Head of caudate nucleus (tissue), 42 donors: ENCODE data around the gene CKLF.
A peak's percentile ranks its signal among the peaks of the same experiment; 100 is the strongest.
"Not testable (repeated sequence)": the region's sequence is repeated elsewhere in the genome, so short reads cannot be mapped to it uniquely, and the experiment has no call there.

ENCODE experiments used
- DNase-seq, 42 donors: peaks; one replicate each; pipeline versions ENCODE4 v3.0.0 to v3.0.0-alpha.2; 2020 to 2021; ENCODE audit warnings: mixed read lengths in 7 of 42
- intact Hi-C: fragments of 100-400 bp; cut with DNase I; formaldehyde crosslinking; loops from one replicate; pipeline ENCODE4 v1.15.0; 2022

Gene CKLF

DNA sequence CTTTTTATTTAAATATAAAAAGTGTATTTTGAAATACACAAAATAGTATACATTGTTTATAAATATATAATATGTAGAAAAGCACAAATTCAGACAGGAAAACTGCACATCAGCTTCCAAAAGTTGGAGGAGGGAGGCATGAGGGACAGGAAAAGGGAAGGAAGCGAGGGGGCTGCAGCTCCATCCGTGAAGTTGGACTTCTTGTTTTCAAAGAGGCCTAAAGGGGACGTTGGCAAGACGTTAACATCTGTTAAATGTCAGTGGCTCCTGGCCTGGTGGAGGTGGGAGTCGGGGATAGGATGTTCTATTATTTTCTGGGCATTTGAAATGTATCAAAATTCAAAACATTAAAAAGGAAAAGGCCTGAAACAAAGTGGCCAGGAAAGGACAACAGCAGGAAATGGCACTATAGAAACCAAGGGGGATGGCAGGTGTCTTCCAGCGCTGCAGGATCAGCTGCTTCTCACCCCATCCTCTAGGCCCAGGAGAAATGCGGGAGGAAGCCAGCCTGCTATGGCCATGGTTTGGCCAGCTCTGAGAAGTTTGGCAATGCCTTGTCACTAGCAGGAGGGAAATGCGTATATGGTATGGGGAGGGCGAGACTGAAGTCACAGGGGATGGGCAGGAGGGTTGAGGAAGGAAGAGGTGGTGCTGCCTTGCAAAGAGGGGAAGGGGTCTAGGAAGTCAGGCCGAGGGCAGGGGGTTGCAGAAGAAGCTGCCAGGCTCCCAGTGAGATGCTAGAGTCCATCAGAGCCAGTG is 33.3 kb downstream of the CKLF start:
- intact Hi-C loops, result no loop called here

DNA sequence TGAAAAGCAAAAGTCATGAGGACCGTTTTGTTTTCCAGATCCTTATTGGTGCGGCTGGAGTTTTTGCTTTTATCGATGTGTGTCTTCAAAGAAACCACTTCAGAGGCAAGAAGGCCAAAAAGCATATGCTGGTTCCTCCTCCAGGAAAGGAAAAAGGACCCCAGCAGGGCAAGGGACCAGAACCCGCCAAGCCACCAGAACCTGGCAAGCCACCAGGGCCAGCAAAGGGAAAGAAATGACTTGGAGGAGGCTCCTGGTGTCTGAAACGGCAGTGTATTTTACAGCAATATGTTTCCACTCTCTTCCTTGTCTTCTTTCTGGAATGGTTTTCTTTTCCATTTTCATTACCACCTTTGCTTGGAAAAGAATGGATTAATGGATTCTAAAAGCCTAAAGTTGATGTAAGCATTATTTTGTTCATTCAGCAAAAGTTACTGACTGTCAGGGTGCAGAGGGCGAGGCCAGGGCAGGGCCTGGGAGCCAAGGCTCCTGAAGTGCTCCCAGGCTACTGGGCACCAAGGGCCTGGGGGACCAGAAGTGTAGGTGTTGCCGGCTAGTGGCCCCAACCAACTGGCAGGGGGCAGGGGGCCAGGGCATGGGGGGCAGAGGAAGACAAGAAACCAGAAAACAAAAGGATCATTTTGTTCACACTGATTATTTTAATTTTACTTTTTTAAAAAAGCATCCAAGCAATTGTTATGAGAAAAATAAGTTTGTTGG is 35.7 kb downstream of the CKLF start:
- DNase-seq, result peak in 5 of 42 donors; percentile 25 to 60 (median 38)
- intact Hi-C loops, result no loop called here

More for the DNA sequence above, 33.3 kb downstream of the CKLF start:
- DNase-seq, result peak in 2 of 42 donors; percentile 24 to 44

DNA sequence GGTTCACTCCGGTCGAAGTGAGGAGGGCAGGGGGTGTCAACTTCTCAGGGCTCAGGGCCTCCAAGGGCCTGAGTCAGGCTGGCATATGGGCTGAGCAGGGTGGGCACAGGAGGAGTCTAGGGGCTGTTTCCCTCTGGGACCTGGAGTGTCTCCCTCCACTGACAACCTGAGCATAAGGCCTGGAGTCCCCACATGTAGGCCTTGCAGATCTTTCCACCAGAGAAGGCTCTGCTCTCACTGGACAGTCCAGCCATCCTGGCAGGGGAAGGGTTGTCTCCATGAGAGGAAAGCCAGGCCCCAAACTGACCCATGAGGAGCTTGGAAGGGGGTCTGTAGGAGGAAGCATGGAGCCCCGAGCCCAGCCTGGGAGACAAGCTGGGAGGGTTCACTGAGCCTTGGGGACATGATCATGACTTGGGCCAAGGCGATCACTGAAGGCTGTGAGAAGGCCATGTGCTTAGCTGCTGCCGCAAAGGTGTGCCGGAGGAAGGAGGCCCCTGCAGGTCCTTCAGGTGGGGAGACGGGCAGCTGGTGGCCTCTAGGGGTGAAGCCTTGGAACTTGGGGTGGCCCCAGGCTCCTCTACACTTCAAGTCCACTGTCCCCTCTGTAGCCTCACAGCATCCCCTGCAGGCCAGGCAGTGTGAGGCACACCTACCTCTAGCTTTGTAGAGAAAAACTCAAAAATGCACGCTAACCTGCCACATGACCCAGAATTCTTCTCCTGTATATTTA is 36.8 kb downstream of the CKLF start:
- peak in 26 of 42 donors; percentile 23 to 61 (median 40) for DNase-seq
- intact Hi-C loops, result no loop called here

DNA sequence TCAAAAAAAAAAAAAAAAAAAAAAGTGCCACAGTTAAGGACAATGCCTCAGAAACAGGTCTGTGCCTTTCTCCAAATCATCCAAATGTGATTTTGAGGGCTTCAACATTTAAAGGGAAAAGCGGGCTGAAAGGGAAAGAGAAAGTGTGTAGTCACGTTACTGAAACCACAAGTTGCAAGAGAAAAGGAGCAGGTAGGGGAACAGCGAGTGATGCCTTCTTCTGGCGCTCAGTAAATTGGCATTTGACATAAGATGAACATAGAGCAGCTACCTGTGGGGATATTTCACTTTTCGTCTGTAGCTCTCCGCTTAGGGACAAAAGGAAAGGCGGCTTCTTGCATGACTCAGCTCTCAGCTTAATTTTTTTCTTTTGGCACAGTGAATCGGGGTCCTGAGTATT is 37.9 kb downstream of the CKLF start:
- intact Hi-C loops, result no loop called here
- no peak for DNase-seq

DNA sequence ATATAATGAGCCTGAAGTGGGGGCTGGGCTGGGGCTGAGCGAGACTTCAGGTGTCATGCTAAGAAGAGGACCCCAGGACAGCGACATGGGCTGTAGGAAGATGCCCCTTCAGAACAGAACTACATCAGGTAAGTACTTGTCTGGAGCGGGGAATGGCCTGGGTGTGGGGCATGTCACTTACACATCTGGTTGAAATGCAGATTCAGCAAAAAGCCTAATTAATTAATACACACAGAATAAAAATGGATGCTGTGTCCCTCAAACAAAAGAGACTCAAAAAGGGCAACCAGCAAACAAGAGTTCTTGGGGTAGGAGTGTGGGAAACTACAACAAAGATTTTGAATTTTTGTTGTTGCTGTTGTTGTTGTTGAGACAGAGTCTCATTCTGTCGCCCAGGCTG is 38.6 kb downstream of the CKLF start:
- DNase-seq, result no peak
- intact Hi-C loops, result no loop called here

DNA sequence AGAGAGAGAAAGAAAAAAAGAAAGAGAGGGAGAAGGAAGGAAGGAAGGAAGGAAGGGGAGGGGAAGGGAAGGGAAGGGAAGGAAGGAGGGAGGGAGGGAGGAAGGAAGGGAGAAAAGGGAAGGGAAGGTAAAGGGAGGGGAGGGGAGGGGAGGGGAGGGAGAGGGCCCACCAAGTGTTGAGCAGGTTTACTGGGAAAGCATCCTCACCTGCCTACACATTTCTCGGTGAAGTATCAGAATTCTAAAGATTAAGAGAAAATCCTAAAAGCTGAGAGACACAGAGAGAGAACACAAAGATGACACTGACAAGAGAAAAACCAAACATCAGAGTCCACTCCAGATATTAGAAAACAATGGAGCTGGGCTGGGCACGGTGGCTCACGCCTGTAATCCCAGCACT is 39.9 kb downstream of the CKLF start:
- DNase-seq, result no peak
- intact Hi-C loops, result no loop called here

DNA sequence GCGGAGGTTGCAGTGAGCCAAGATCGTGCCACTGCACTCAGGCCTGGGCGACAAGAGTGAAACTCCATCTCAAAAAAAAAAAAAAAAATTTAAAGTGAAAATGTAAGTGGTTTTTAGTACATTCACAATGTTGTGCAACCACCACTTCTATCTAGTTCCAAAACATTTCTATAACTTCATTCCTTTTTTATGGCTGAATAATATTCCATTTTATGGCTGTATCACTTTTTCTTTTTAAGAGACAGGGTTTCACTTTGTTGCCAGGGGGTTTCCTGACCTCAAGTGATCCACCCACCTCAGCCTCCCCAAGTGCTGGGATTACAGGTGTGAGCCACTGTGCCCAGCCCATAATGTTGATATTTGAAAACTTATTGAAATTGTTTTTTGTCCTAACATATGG is 40.4 kb downstream of the CKLF start:
- DNase-seq, result no peak
- intact Hi-C loops, result no loop called here

DNA sequence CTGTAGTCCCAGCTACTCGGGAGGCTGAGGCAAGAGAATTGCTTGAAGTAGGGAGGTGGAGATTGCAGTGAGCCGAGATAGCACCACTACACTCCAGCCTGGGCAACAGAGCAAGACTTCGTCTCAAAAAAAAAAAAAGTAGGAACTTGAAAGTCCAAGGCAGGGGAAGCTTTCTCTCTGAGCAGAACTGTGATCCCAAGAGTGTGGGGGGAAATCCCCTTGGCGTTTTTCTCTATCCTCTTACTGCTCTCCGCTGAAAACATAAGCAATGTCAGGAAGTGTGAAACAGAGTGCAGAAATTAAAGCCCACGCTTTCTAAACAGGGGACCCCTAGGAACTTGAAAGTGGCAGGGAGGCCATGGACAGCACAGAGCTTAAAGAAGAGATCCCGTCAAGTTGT is 42.4 kb downstream of the CKLF start:
- DNase-seq, result no peak
- intact Hi-C loops, result no loop called here

DNA sequence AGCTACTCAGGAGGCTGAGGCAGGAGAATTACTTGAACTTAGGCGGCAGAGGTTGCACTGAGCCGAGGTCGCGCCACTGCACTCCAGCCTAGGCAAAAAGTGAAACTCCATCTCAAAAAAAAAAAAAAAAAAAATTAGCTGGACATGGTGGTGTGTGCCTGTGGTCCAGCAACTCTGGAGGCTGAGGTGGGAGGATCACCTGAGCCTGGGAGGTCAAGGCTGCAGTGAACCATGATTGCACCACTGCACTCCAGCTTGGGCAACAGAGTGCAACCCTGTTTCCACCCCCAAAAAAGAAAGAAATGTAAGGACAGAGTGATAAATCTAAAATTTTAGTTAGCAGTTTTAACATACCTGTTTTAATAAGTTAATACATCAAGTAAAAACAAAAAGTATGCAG is 44.2 kb downstream of the CKLF start:
- DNase-seq, intact Hi-C loops: not testable (repeated sequence)

DNA sequence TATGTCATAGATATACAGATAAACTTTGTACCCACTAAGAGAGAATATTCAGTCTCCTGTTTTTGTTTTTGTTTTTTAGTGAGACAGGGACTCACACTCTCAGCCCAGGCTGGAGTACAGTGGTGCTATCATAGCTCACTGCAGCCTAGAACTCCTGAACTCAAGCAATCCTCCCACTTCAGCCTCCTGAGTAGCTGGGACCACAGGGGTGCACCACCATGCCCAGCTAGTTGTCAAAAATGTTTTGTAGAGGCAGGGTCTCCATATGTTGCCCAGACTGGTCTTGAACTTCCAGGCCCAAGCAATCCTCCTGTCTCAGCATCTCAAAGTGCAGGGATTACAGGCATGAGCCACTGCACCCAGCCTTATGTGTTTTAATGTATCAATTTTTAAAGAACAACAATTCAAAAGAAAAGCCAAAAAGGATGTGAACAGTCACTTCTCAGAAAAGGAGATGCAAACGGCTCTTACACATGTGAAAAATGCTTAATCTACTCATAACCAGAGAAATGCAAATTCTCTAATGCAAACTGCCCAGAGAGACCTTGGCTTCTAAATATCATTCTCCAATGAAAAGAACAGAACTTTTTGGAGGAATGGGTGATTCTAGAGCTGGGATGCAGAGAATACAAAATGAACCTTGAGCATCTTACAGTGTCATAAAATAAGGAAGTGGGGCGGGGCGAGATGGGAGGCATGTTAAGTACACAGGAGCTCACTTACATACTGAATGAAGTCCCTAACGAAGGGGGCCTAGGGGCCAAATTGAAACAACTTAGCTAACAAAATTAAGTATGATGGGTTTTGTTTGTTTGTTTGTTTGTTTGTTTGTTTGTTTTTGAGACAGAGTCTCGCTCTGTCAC is 44.8 kb downstream of the CKLF start:
- intact Hi-C loops, result no loop called here
- no peak for DNase-seq

DNA sequence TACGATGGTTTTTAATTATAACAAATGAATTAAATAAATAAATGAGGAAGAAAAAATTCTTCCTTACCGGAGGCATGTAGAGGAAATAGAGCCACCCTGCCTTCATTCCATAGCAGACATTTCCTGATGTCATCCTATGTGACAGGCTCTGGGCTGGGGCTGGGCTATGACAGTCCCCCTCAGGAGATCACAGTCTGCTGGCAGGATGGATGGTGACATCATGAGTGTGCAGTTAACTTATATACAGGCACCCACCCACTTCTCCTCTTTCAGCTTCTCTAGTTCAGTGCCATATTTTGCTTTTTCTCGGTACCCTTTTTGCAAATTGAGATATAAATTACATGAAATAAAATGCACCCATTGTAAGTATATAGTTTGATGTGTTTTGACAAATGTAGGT is 45.7 kb downstream of the CKLF start:
- DNase-seq, result no peak
- intact Hi-C loops, result no loop called here

DNA sequence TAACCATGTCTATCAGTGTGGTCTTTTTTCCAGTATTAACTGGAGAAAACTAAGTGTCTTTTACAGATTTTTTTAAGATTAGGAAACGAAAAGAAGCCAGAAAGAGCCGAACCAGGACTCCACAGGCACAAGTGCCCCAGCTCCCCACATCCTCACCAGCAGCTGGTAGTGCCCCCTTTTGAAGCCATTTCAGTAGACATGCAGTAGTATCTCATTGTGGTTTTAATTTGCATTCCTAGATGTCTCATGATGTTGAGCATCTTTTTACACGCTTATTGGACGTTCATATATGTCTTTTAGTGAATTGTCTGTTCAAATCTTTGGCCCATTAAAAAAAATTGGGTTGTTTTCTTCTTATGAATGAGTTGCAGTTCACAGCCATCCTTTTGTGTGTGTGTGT is 47.4 kb downstream of the CKLF start:
- no peak for DNase-seq
- intact Hi-C loops, result loop anchor here (5.0 to 10.0 kb wide), 3 partner anchors 115 to 265 kb away; no protein-coding TSS in a partner anchor

DNA sequence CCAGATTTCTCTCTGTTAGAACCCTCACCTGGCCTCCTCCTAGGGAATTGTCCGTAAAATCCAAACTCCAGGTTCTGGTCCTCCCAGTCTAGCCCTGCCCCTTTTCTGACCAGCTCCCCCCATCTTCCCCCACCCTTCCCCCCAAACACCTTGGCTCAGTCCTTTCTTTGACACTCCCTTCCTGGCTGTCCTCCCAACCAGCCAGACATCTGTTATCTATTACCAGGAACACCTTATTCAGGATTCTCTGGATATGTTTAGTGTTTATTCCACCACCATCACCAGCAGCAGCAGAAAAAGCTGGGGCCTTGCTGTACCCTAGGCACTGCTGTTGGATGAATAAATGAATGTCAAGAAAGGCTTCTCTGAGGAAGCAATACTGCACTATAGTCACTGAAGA is 48.1 kb downstream of the CKLF start:
- DNase-seq, result no peak
- intact Hi-C loops, result loop anchor here (5.0 to 10.0 kb wide), 3 partner anchors 114 to 264 kb away; no protein-coding TSS in a partner anchor

DNA sequence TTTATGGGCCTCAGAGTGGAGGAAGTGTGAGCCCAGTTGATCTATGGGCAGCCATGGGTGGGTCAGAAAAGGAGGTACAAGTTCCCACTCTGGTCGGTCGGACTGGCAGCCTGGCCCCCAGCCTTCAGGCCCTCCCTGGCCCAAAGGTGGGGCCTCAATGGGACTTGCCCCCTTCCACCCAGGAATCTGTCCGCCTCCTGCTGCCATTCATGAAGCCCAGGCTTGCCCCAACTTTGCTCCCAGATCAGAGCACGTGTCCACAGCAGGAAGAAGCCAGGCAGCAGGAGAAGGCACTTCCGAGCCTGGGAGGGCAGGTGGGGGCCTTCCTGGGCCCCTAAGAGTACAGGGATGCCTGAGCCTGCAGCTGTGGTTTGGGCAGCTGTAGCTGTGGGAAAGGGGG is 49.1 kb downstream of the CKLF start:
- intact Hi-C loops, result loop anchor here (5.0 to 10.0 kb wide), 3 partner anchors 113 to 263 kb away; no protein-coding TSS in a partner anchor

DNA sequence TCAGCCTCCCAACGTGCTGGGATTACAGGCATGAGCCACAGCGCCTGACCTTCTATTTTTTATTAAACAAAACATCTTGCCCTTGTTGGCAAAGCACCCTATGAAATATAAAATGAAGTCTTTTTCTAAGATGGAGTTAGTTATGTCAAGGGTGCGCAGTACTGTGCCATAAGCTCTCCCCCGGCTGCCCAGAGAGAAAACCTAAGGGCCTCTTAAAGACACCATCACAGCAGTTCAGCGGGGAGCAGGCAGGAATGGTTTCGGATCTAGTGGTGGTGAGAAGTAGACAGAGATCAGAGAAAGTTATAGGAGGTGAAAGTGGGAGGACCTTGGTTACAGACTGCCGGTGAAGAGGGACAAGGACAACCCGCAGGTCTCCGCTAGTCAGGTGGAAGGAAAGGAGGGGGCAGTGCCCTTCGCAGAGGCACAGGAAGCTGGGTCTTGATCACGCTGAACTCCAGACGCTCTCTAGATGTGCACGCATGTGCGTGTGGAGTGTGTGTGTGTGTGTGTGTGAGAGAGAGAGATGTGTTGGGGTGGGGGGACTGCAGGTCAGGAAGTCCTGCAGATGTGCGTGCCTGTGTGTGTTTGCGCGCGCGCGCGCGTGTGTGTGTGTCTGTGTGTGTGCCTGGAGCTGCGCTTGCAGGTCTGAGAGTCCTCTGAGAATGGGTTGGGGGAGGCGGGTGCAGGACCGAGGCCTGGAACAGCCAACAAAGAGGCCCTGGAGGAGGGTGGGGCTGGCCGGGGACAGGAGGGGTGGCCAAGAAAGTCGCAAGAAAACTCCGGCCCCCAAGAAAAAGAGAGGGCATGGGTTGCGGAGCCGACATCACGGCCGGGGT is 51.4 kb downstream of the CKLF start:
- intact Hi-C loops, result loop anchor here (5.0 to 10.0 kb wide), 3 partner anchors 111 to 261 kb away; no protein-coding TSS in a partner anchor
- peak in 33 of 42 donors; percentile 19 to 70 (median 45) for DNase-seq

More for the DNA sequence above, 49.1 kb downstream of the CKLF start:
- DNase-seq, result no peak

DNA sequence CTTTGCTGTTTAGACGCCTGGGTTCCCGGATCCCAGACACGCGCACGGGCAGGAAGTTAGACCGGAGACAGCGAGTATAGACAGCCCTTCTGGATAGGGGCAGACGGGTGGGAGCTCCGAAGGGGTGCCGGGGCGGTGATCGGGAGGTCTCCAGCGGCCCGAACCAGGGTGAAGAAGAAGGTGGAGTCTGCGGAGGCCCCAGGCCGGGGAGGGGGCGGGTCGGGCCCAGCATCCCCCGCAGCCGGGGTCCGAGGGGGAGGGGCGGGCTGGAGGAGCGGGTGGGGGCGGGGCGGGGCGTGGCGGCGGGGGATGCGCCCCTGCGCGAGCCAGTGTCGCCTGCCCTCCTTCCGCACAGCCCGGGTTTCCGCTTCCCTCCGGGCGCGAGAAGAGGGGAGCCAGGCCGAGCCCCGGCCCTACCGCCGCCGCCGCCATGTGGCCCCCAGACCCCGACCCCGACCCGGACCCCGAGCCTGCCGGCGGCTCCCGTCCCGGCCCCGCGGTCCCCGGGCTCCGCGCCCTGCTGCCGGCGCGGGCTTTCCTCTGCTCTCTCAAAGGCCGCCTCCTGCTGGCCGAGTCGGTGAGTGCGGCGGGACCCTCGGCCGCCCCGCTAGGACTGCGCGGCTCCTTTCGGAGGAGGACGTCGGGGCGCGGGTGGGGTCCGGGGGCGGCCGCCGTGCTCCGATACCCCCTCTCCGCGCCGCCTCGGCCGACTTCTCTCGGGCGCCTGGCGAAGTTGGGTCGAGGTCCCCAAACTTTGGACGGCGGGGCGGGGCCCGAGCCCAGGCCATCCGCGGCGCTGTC is 52.2 kb downstream of the CKLF start, which contains the start of gene CMTM3:
Gene CMTM3 (plus strand): TSS at position 329 of the 801 bp plus-strand sequence. CDS start 102 bp downstream, at position 431.
- peak in 36 of 42 donors; percentile 23 to 82 (median 54) for DNase-seq
- intact Hi-C loops, result loop anchor here (5.0 to 10.0 kb wide), 3 partner anchors 110 to 260 kb away; no protein-coding TSS in a partner anchor
